AG04450 (cell line): ENCODE data around the gene CARNS1. TPM values are rescaled to one million over a fixed set of nuclear protein-coding genes. Genes with fewer than 3 reads are reported as not detected.

Source experiments
- CTCF ChIA-PET: fragments of 300-600, 350-600 bp; formaldehyde crosslinking; extraction: SDS; loops from one replicate; lab custom pipeline; 2022; ENCODE audit warnings: antibody characterized with exemption, inconsistent platforms; lab: Charles Lee
- POLR2A ChIA-PET: fragments of 350-600 bp; formaldehyde crosslinking; extraction: SDS; loops from one replicate; lab custom pipeline; 2021; ENCODE audit warnings: antibody characterized with exemption, inconsistent platforms; lab: Yijun Ruan, JAX
- DNase-seq: peaks from one replicate; pipeline ENCODE4 v3.0.0-alpha.2; 2011; ENCODE audit warnings: low read depth, low spot score
- H3K27ac ChIP-seq: one replicate; pipeline ENCODE4 v1.5.1; 2012; ENCODE audit warnings: low read depth, low read length, control low read depth
- H3K27me3 ChIP-seq: one replicate; pipeline ENCODE4 v1.6.0; 2012; ENCODE audit warnings: low read length; ENCODE audit not compliant: control insufficient read depth, insufficient read depth
- H3K4me3 ChIP-seq: 2 replicates; pipeline ENCODE4 v1.5.1; 2011; ENCODE audit warnings: mild to moderate bottlenecking, low read depth, low read length, control low read depth
- H3K9me3 ChIP-seq: 2 replicates; pipeline ENCODE4 v1.5.1; 2012; ENCODE audit warnings: low read length; ENCODE audit not compliant: control insufficient read depth, insufficient read depth
- polyA plus RNA-seq: library from polyadenylated mRNA; depleted of rRNA; stranded (reverse); fragments of >200 nt; gene quantifications from 2 replicates; pipeline ENCODE4 v1.2.3, GENCODE V29; 2011
- TF ChIP-seq, protein P1 (sequence below): IDR thresholded peaks from 2 replicates; pipeline ENCODE4 v1.5.1; 2011; ENCODE audit warnings: low read depth, low read length, control low read depth, inconsistent platforms

The CARNS1 gene
- polyA plus RNA-seq, 1 experiment: 0.09 TPM

DNA sequence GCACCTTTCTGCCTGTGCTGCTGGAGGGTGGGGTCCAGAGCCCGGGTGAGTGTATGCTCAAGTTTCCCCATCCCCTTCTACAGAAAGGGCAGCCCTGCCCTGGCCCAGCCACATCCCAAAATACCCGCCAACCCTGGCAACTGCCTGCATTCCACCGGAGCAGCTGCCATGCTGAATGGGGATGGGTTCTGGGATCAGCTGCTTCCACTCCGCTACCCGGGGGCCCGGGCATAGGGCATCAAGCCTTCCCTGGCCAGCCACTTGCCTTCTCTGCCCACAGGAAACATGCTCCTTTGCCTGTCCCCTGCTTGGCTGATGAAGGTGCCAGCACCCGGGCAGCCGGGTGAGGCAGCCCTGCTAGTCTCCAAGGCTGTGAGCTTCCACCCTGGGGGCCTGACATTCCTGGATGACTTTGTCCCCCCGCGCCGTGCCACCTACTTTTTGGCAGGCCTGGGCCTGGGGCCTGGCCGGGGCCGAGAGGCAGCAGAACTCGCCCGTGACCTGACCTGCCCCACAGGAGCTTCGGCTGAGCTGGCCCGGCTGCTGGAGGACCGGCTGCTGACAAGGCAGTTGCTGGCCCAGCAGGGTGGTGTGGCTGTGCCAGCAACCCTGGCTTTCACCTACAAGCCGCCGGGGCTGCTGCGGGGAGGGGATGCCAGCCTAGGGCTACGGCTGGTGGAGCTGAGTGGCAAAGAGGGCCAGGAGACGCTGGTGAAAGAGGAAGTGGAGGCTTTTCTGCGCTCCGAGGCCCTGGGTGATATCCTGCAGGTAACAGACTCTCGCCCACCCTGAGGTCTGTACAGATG lies 3.2 kb downstream of the CARNS1 start:
- no peak overlapping the region for H3K4me3 ChIP-seq
- POLR2A ChIA-PET: interaction anchor here (0.6 kb wide), 2 partner anchors 12 to 45 kb away, joined by 3 to 7 read pairs; no protein-coding TSS in a partner anchor
- CTCF ChIA-PET: interaction anchor here (3.4 kb wide), 1 partner anchor 17 kb away, joined by 10 read pairs; the partner anchor contains the start of gene PPP1CA
- no peaks in the 10 kb centered on the region for H3K9me3 ChIP-seq
- TF ChIP-seq, protein P1, sequence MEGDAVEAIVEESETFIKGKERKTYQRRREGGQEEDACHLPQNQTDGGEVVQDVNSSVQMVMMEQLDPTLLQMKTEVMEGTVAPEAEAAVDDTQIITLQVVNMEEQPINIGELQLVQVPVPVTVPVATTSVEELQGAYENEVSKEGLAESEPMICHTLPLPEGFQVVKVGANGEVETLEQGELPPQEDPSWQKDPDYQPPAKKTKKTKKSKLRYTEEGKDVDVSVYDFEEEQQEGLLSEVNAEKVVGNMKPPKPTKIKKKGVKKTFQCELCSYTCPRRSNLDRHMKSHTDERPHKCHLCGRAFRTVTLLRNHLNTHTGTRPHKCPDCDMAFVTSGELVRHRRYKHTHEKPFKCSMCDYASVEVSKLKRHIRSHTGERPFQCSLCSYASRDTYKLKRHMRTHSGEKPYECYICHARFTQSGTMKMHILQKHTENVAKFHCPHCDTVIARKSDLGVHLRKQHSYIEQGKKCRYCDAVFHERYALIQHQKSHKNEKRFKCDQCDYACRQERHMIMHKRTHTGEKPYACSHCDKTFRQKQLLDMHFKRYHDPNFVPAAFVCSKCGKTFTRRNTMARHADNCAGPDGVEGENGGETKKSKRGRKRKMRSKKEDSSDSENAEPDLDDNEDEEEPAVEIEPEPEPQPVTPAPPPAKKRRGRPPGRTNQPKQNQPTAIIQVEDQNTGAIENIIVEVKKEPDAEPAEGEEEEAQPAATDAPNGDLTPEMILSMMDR: no peak
- H3K27me3 ChIP-seq: peaks cover 11% of the 10 kb centered on the region
- no peak for DNase-seq
- no peak overlapping the region for H3K27ac ChIP-seq

DNA sequence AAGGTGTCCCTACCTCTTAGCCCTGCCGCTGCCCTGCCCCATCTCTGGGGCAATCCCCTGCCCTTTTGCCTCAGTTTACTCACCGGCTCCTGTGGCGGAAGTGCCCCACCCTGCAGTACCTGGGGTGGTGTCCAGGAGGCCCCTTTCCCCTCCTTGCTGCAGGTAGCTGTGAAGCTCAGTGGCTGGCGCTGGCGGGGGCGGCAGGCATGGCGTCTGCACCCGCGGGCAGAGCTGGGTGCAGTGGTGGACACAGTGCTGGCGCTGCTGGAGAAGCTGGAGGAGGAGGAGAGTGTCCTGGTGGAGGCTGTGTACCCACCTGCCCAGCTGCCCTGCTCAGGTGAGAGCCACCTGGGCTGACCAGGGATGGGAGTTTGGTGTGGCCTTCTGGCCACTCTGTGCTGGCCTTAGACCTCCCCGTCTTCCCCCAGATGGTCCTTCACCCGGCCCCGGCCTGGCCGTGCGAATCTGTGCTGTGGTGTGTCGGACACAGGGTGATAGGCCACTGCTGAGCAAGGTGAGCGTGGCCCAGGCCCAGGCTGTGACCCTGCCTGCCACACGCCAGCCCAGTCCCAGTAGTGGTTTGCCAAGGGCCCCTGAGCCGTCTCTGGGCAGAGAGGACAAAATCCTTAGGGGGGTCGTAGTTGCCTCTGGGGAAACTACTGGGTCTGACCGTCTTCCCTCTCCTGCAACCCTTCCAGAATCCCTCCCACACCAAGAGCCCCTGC lies 4.0 kb downstream of the CARNS1 start:
- Histone ChIP-seq H3K4me3 (no peak overlapping the region), H3K27me3 (peaks cover 11% of the 10 kb centered on the region), H3K27ac (no peak overlapping the region), H3K9me3 (no peaks in the 10 kb centered on the region)
- no peak for DNase-seq
- TF ChIP-seq, protein P1: no peak
- CTCF ChIA-PET: interaction anchor here (3.4 kb wide), 1 partner anchor 18 kb away, joined by 10 read pairs; the partner anchor contains the start of gene PPP1CA
- POLR2A ChIA-PET: interaction anchor here (0.6 kb wide), 1 partner anchor 27 kb away, joined by 3 read pairs; the partner anchor contains the start of gene RAD9A

DNA sequence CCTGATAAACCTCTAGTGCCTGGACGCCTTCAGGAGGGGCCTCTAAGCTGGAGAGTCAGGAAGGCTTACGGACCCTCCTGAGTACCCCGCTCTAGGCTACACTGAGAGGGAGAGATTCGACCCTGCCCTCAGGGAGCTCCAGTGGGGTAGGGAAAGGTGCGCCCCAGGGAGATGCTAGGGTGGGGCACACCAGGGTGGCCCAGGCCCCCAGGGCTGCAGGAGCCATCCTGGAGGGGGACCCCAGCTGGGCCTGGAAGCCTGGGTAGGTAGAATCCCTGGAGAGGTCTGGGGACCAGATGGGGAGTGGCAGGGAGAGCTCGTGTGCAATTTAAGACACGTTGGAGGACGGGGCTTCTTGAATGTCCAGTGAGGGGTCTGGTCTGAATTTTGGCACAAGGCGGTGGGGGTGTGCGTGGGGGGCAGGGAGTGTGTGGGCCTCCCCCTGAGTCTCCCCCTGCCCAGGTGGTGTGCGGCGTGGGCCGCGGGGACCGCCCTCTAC lies 4.7 kb downstream of the CARNS1 start:
- CTCF ChIA-PET: interaction anchor here (3.4 kb wide), 1 partner anchor 18 kb away, joined by 10 read pairs; the partner anchor contains the start of gene PPP1CA
- Histone ChIP-seq H3K9me3 (no peaks in the 10 kb centered on the region), H3K27me3 (peaks cover 4% of the 10 kb centered on the region), H3K4me3 (peak overlapping the region; percentile 55), H3K27ac (peak overlapping the region; percentile 39)
- no peak for DNase-seq
- TF ChIP-seq, protein P1: no peak
- POLR2A ChIA-PET: interaction anchor here (0.6 to 1.2 kb wide), 3 partner anchors 16 to 28 kb away, joined by 3 to 6 read pairs (median 3); partner anchors contain the start of genes PPP1CA and RAD9A

DNA sequence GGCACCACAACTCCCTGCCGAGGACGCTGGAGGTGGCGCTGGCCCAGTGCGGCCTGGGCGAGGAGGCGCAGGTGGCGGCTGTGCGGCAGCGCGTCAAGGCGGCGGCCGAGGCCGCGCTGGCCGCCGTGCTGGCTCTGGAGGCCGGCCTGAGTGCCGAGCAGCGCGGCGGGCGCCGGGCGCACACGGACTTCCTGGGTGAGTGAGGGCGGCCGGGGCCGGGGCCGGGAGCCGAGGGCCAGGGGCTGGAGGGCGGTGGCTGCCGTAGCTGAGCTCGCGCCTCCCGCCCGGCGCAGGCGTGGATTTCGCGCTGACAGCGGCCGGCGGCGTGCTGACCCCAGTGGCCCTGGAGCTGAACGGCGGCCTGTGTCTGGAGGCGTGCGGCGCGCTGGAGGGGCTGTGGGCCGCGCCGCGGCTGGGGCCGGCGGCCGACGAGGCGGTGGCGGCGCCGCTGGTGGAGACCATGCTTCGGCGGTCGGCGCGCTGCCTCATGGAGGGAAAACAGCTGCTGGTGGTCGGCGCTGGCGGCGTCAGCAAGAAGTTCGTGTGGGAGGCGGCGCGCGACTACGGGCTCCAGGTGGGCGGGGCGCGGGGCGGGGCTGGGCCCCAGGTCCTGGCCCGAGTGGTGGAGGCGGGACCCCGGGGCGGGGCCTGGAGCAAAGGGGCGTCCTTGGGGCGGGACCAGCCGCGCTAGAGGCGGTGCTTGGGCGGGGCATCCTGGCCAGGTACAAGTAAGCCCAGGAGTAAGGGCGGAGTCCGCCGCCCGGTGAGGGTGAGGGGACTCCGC lies 5.4 kb downstream of the CARNS1 start:
- peak; percentile 47 for DNase-seq
- no peaks in the 10 kb centered on the region for H3K9me3 ChIP-seq
- TF ChIP-seq, protein P1: no peak
- ChIA-PET POLR2A (interaction anchor here (0.9 to 1.2 kb wide), 3 partner anchors 16 to 29 kb away, joined by 3 to 6 read pairs (median 4); partner anchors contain the start of genes PPP1CA and RAD9A), CTCF (interaction anchor here (3.4 kb wide), 1 partner anchor 19 kb away, joined by 10 read pairs; the partner anchor contains the start of gene PPP1CA)
- peaks cover 2% of the 10 kb centered on the region for H3K27me3 ChIP-seq
- H3K27ac ChIP-seq: peak overlapping the region; percentile 39
- H3K4me3 ChIP-seq: peak overlapping the region; percentile 55
